HG03342 (cell line): ENCODE results near the gene CCDC69.

ENCODE experiments used
- ATAC-seq: cut with Tn5 transposase; IDR thresholded peaks from one replicate; pipeline ENCODE4 v1.9.1; 2021; ENCODE audit warnings: mild to moderate bottlenecking, moderate library complexity; ENCODE audit not compliant: unreplicated experiment

Gene CCDC69

DNA sequence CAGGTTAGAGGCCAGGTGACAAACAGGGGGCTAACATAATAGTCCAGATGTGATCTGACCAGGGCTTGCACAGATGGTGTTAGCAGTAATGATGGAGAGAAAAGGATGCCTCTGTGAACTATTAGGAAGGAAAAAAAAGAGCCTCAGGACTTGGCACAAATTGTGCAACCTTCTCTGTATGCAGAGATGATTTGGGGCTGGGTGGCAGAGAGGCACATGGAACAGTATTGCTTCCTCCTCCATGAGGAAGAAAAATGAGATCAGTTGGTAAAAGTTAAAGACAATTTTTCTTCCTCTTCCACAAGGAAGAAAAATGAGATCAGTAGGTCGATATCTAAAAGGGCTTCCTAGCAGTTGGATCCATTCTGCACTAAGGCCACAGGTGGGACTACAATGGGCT, 52.4 kb downstream of the CCDC69 start:
- ATAC-seq: no peak

DNA sequence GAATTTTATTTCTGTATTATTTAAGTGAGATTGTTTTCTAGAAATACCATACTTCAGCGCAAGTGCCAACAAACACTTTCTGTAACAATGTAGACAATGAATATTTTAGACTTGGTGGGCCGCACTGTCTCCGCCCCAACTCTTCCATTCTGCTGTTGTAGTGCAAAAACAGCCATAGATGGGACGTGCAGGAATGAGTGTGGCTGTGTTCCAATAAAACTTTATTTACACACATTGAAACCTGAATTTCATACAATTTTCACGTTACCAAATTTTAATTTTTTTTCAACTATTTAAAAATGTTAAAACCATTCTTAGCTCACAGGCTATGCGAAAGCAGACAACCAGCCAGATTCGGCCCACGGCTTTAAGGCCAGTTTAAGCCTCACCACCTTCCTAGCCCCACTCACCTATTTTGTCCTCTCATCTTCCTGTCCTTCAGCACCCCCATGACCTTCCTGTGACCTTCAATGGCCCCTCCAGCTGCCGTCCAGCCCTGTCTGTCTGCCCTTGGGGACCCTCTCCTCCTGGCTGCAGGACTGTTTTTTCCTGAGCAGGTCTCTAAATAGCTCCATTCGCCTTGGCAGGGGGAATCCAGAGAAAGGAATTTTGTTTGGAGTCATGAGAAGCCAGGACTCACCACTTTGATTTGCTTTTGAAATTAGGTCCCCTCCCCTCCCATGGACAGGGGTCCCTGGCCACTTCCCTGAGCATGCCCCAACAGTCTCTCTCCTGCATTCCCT, 55.1 kb downstream of the CCDC69 start:
- no peak for ATAC-seq

GRCh38 chr5:151167022-151167421, 56.9 kb downstream of the CCDC69 start:
- ATAC-seq: no peak

GRCh38 chr5:151164687-151165392, 59.1 kb downstream of the CCDC69 start:
- peak; percentile 90 for ATAC-seq

GRCh38 chr5:151162776-151163175, 61.1 kb downstream of the CCDC69 start:
- ATAC-seq: no peak

GRCh38 chr5:151159649-151160373, 64.1 kb downstream of the CCDC69 start:
- ATAC-seq: no peak

- no peak for ATAC-seq
These were observed 65.6 kb downstream of the CCDC69 start for GRCh38 chr5:151158287-151158661.

DNA sequence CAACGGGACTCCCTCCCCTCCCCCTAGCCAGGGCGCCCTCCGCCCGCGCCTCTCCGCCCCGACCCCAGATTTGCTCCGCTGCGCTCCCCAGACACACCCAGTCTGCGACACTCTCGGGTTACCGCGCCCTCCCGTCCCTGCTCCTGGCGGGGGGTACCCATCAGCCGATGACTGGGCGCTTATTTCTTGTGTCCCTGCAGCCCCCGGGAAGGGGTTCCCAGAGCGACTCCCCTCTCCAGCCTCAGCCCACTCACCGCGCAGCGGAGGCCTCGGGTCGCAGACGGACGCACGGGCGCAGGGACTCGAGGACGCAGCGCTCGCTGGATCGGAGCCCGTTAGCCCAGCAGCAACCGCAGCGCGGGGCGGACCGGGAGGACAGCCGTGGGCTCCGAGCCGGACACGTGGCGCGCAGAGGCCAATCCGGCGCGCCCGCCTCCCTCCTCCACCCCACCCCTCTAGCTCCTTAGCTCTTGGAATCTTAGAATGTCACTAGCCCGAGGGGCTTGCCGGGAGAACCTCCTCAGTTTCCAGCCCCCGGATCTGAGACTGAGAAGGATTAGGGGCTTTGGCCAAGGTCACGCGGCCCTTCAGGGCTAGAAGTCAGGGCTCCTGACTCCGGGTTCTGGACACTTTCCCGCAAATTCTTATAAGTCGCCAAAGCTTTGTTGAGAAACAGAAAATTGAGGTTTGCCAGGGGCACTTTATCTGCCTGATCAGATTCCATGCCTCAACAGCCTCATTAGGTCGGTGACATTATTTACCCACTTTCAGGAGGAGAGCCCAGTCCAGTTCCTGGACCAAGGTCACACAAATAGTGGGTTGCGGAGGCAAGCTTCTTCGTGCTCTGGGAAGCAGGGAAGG, 66.2 kb downstream of the CCDC69 start, which contains the start of gene ANXA6:
ANXA6 (minus strand) TSS at position 354 of the 861 bp plus-strand sequence. CDS start 9,878 bp downstream, outside the sequence.
- ATAC-seq: peak; percentile 42

DNA sequence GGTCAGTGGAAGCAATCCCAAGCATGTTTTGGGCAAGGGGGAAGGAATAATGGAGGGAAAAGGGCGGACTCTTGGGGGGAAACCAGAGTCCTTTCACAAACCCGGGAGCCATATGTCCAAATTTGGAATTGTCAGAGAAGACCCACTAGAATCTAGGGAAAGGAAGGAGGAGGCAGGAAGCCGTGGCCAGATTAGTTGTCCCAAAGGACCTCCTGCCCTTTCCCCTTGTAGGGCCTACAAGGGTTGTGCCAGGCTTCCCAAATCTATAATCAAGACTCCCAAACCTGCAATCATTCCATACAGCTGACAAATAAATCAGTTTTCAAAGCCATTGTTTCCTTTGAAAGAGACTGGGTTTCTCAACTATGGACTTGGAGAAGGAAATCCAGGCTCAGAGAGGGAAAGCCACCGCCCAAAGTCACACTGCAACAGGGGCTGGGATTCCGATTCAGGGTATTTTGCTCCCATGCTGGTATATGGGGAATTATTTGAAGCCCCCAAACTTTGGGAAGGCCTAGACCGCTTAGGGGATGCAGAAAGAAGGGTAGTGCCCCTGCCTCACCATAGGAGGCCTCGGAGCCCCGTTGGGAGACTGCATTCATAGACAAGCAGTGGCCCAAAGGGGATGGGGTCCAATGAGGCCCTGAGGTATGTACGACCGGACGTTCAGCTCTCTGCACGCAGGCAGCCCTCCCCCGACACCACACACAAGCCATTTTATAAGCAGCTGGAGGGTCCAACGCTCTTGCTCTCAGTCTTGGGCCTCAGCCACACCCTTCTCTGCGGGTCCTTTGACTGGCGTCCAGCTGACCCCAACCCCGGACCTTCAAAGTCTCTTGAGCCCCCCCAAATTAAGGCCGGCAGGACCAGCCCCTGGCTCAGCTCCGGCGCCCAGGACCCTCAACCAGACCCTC, 67.1 kb downstream of the CCDC69 start:
- peak; percentile 26 for ATAC-seq

- peak; percentile 21 for ATAC-seq
These were observed 68.0 kb downstream of the CCDC69 start for GRCh38 chr5:151155775-151156506.

- ATAC-seq: peak; percentile 22
These were observed 68.7 kb downstream of the CCDC69 start for GRCh38 chr5:151154931-151155774.

DNA sequence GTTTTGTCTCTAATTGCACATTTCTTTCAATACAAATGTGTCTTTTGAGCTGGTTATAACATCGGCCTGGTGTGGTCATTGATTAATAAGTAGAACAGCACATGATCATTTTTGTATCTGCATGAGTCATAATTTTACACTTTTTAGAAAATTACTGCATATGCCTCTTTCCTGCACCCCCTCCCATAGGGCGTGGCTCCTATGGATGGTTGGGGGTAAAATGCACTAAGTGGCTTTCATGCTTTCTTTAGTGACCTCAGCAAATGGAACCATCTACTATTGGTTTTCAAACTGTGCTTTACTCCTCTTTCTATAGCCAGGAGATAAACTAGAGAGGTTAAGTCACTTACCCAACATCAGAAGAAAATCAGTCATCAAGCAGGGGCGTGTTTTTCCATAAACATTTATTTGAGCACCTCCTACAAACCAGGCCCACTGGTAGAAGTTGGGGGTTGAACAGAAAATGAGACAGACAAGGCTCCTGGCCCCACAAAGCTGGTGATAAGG, 70.1 kb downstream of the CCDC69 start:
- no peak for ATAC-seq

DNA sequence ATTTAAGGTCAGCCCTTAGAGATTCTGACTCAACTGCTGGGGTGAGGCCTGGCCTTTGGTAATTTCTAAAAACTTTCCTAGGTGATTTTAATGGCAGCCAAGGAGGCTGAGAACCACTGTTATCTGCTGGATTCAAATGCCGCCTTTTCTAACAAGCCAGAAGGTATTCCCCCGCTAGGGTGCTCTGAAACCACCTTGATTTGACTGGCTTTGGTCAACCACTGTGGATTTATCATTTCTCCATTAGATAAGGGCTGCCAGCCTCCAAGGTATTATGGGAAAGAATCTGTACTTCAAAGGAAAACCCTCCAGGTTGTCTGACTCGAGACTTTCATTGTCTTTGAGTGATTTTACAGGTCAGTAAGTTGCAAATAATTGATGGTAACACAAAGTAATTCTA, 70.6 kb downstream of the CCDC69 start:
- no peak for ATAC-seq

DNA sequence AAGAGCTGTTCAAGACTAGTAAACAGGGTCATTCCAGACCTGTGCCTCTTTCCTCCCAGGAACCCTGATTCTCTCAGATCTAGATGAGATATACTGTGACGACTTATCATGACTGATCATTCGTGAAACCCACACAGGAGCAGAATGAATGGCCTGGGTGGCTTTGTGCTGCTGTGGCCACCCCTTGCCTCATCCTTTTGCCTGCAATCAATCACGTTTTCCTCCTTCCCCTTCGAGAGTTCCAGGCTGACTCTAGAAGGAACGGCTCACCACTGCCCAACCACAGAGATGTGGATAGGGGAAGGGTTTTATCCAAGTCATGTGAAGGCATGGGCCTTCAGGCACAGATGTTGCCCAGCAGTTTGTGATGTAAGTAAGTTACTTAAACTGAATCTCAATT, 72.1 kb downstream of the CCDC69 start:
- peak; percentile 48 for ATAC-seq

GRCh38 chr5:151151263-151151660, 72.6 kb downstream of the CCDC69 start:
- no peak for ATAC-seq

GRCh38 chr5:151150471-151151262, 73.2 kb downstream of the CCDC69 start:
- peak; percentile 66 for ATAC-seq

GRCh38 chr5:151148583-151148982, 75.3 kb downstream of the CCDC69 start:
- no peak for ATAC-seq
